Omental fat pad (tissue), 4 donors: ENCODE results near the gene CFAP46. TPM values are rescaled to one million over a fixed set of nuclear protein-coding genes. Genes with fewer than 3 reads are reported as not detected.
A peak's percentile ranks its signal among the peaks of the same experiment; 100 is the strongest.

ENCODE experiments used
- ATAC-seq: fragments of 150-250 bp; one replicate; pipeline ENCODE4 v1.9.1; 2016; ENCODE audit warnings: mild to moderate bottlenecking, moderate library complexity; ENCODE audit not compliant: low FRiP score
- DNase-seq: peaks from one replicate; pipeline ENCODE4 v3.0.0-alpha.2; 2019; ENCODE audit warnings: low spot score
- total RNA-seq, 4 donors: library from RNA; depleted of rRNA; stranded (reverse); fragments of >200 nt; gene quantifications; one replicate each; pipeline ENCODE4 v1.1.0, GENCODE V29; 2016
- TF ChIP-seq, protein P1 (sequence below), 3 donors: fragments of 450-650 bp; IDR thresholded peaks; one replicate each; pipeline ENCODE4 v1.5.1; 2016 to 2017; ENCODE audit warnings: antibody characterized with exemption in 3 of 3, mild to moderate bottlenecking in 3 of 3, moderate library complexity in 2 of 3

The CFAP46 gene
- total RNA-seq, 4 donors from 2014 or later = 0.24 to 0.37 TPM; not detected in 2

DNA sequence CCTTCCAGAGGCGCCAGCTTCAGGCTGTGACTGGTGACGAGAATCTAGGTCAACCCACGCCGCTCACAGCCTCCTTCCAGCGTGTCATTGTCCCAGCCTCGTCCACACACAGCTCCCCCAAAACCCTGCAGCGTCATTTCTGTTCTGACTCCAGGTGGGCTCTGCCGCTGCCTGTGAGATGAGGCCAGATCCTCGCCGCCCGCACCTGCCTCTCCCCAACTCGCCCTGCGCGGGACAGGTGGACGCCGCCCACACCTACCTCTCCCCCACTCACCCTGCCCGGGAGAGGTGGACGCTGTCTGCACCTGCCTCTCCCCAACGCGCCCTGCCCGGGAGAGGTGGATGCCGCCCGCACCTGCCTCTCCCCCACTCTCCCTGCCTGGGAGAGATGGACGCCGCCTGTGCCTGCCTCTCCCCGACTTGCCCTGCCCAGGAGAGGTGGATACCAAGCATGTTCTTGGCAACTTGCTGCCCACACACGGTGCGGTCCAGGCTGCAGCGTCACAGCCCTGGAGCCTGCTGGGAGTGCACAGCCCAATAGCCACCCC is 32.0 kb upstream of the CFAP46 start:
- no peak for ATAC-seq
- no peak for DNase-seq
- TF ChIP-seq, protein P1, sequence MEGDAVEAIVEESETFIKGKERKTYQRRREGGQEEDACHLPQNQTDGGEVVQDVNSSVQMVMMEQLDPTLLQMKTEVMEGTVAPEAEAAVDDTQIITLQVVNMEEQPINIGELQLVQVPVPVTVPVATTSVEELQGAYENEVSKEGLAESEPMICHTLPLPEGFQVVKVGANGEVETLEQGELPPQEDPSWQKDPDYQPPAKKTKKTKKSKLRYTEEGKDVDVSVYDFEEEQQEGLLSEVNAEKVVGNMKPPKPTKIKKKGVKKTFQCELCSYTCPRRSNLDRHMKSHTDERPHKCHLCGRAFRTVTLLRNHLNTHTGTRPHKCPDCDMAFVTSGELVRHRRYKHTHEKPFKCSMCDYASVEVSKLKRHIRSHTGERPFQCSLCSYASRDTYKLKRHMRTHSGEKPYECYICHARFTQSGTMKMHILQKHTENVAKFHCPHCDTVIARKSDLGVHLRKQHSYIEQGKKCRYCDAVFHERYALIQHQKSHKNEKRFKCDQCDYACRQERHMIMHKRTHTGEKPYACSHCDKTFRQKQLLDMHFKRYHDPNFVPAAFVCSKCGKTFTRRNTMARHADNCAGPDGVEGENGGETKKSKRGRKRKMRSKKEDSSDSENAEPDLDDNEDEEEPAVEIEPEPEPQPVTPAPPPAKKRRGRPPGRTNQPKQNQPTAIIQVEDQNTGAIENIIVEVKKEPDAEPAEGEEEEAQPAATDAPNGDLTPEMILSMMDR (IDR thresholded peaks at IDR 0.05) = no peak

DNA sequence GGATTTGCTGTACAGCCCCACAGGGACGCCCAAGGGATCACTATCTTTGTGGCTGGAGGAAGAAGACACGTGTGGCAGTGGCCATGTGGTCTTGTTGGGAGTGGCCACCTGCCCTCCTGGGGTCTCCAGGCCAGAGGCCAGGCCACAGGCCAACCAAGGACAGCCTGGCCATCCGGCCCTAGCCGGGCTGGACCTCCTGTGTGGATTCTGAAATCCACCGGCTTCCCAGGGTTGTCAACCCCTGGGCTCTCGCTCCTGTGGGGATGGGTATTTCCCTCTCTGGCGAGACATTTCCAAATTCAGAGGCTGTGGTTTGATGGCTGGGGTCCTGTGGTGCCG is 31.5 kb upstream of the CFAP46 start:
- no peak for ATAC-seq
- TF ChIP-seq, protein P1 (IDR thresholded peaks at IDR 0.05) = no peak
- DNase-seq = no peak

DNA sequence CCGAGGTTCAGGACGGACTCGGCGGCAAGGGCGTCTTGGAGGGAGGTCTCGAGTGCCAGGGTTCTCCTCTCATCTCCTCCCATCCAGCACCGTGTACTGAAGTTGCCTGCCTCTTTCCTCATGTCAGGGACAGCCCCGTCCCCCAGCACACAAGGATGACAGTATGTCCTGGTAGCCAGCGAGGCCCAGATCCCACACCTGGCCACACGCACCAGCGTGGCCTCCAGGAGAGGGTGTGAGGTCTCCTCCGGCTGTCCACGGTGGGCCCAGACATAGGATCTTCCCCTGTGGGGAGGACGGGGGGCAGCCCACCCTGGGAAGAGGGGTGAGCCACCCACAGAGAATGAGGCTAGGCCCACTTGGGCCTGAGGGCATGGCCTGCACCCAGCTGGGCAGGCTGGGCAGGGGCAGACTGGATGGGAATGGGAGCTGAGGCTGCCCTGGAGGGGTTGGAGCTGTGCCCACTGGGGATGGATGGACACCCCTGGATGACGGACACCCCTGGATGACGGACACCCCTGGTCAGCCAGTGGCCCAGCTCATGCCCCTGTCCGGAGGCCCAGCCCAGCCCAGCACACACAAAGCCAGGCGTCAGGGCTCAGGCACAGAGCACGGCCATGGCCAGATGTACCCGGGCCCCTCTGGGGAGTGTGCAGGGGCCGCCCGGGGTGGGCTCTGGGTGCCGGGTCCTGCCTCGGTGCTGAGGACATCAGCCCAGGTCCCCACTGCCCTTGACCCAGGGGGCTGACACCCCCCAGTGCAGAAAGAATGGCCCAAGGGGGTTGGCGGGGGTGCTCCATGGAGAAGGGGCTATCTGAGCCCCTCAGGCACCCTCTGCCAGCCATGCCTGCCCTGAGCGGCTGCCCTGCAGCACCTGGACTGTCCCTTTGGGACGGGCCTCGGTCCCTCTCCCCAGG is 30.9 kb upstream of the CFAP46 start:
- no peak for ATAC-seq
- TF ChIP-seq, protein P1 (IDR thresholded peaks at IDR 0.05) = no peak
- DNase-seq = no peak

DNA sequence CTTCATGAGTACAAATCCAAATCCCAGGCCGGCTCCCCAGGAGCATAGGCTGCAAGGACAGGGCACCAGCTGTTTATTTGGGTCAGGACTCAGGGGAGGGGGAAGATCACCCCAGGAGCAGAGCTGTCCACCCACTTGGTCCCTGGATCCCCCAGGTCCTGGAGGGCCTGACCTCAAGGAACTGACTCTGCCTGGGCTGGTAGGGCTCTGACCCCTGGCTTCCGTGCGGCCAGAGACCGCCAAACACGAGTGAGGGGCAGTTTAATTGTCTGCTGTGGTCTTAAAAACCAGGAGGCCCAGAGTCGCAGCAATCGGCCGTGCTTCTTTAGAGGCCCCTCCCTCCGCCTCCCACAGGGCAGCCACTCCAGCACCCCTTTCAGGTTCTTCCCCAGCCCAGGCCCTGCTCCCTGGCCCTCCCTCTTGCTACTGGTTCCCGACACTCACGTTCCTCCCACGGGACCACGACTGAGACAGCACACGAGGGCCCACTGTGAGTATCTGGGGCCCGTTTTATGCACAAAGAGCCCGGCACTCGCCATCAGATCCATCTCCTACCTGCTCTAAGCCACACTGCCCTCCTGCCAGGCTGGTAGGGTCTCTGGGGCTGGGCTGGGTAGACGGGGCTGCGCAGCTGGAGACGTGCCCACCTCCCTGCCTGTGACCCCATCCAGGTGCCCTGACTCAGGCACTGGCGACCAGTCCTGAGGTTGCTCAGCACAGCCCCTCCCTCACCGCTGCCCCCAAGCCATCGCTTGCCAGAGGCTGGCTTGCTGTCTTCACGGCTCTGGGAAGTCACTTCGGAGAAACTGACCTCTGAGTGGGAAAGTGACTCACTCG is 30.0 kb upstream of the CFAP46 start:
- TF ChIP-seq, protein P1 (IDR thresholded peaks at IDR 0.05) = no peak
- ATAC-seq (peak; percentile 10), DNase-seq (no peak)

DNA sequence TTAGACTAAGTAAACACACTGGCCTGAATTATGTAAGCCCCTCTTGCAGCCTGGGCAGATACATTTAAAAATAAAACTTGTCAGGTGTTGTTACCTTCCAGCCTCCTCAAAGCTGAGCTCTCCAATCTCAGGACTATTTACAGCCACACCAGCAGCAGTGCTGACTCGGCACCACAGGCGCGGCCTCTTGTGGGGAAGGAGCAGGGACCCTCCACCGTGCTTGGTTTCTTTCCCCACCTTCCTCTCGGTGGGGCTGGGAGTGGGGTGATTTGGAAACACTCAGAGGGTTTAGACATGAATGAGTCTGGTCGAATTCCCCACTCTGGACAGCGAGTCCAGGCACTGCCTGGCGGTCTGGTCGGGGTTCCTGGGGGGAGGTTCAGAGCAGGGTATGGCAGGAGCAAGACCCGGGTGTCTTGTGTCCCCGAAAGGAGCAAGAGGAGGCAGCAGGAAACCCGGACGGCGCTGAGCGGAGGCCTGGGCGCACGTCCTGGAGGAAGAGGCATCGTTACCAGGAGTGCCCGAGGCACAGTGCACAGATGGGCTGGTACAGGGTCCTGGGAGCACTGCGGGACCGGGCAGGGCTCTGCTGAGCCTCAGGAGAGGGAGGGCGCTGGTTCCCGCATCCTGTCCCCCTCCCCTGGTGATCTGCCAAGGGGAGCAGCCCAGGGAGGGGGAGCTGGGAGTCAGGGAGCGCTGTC is 29.2 kb upstream of the CFAP46 start:
- no peak for ATAC-seq
- DNase-seq = no peak
- TF ChIP-seq, protein P1 (IDR thresholded peaks at IDR 0.05) = no peak

DNA sequence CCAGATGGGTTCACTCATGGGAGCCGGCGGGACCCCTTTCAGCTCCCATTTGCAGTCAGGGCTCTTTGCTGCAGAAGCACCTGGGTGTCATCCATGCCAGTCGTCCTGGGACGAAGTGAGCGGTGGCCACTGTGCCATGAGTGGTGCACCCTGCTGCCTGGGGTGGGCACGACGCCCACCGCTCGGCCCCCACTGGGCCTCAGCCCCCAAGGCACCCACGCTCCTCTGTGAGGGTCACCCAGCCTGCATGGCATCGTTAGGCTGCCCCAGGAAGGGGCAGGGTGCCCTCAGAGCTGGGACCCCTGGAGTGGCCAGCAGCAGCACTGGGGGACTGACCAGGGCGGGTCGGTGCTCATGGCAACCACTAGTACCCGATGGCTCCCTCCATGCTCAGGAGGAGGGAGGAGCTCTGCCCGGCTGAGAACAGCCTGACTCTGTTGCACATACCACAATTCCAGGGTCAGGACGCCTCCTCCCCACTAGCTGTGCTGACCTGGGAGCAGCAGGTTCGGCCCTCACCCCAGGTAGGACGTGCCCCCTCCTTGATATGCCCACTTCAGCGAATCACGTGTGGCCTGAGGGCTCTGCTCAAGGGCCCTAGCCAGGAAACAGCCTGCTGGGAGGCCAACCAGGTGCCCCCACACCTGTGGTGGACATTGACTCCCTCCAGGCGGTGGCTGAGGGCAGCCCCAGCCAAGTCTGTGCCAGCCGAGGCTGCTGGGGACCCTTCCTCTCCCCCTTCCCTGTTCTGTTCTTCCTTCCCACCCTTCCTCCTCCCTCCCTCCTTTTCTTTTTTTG is 28.5 kb upstream of the CFAP46 start:
- DNase-seq = no peak
- ATAC-seq = no peak
- TF ChIP-seq, protein P1 (IDR thresholded peaks at IDR 0.05) = no peak
